ENCODE data around the gene CPNE7. TPM values are rescaled to one million over a fixed set of nuclear protein-coding genes. Genes with fewer than 3 reads are reported as not detected.

CPNE7 gene
- total and polyA plus RNA-seq, 2 of the 13 experiments (the other 11 are each of a cell fraction or from before 2014, with no cell fraction given), result 0.59 TPM; not detected in 1

DNA sequence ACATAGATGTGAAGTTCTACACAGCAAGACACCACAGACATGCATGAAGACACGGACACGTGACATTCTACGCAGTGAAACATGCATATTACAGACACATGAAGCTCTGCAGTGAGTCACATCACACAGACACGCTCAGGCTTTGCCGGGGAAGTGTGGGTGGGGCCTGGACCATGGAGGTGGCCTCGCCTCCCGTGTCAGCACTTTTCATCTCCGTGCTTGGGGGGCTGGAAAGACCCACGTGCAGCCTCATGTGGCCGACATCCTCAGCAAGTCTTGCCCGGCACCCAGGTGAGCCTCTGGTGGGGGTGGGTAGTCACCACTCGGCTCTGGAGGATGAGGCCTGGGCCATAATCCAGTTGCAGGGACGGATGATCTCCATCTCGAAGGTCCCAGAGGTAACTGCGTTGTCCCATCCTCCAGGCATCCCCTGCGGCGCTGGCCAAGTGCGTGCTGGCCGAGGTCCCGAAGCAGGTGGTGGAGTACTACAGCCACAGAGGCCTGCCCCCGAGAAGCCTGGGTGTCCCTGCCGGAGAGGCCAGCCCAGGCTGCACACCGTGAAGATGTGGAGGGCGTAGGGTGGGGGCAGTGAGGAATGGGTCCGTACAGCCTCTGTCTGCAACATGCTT, 20.6 kb downstream of the CPNE7 start (continued):
- no peak for TF ChIP-seq PHF5A (CRISPR knock-in tag; IDR thresholded peaks at IDR 0.05; ENCODE audit: low read depth, unreplicated experiment)

DNA sequence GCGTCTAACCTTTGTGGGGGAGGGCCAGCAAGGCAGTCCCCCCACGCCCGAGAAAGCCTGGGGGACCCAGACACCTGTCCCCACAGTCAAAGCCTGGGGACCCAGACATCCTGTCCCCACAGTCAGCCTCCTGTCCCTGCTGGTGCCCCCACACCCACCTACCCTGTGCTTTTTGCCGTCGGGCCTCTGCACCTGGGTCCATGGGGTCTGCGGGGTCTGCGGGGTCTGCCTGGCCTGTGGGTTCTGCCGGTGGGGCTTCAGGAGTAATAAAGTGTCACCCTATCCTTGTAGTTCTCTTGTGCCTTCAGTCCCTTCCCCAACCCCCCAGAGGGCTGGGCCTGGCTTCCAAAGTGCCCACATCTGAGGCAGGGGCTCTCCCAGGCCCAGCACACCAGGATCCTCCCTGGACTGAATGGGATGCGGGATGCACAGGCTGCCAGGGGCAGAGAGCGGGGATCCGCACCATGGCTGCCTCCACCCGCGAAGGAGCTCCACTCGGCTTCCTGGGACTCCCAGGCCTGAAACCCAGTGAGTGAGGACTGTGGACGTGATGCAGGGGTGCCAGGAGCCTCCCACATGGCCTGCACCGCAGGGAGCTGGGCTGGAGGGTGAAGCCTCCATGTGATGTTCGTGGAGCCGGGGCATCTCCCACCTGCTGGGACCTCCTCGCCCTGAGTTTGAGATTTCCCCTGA, 21.5 kb downstream of the CPNE7 start:
- Histone ChIP-seq H3K4me2 (ENCODE audit: low read depth, low read length) (no peak overlapping the region), H3K27ac (ENCODE audit: extremely low read length, insufficient read depth, low read length) (no peak overlapping the region), H3K4me3 (replicated peaks in 1 of 3; ENCODE audit: insufficient read depth in 1 of 3, low read depth in 2 of 3, low read length in 3 of 3) (no peak overlapping the region), H3K4me1 (ENCODE audit: insufficient read depth, low read length) (peaks cover 10% of the 10 kb centered on the region; the same call in 1 of the 2 replicates), H3K9ac (ENCODE audit: insufficient read depth, low read depth, low read length) (no peak overlapping the region), H3K27me3 (ENCODE audit: control insufficient read depth in 1 of 2, insufficient read depth in 2 of 2, low read length in 2 of 2) (peaks cover 12 to 30% of the 10 kb centered on the region in 2 experiments; a peak in 4 of 5 replicates), H2AFZ (ENCODE audit: low read length) (no peak overlapping the region), H3K36me3 (replicated peaks in 1 of 2; ENCODE audit: control insufficient read depth in 1 of 2, insufficient read depth in 2 of 2, low read length in 2 of 2) (no peaks in the 10 kb centered on the region), H3K79me2 (ENCODE audit: insufficient read depth, low read length) (no peaks in the 10 kb centered on the region), H3K9me3 (ENCODE audit: low read length) (no peaks in the 10 kb centered on the region), H4K20me1 (ENCODE audit: insufficient read depth, low read length) (no peaks in the 10 kb centered on the region)
- BruUV-seq (replicated peaks), result no TSS peak
- ATAC-seq (no peak; the same call in 2 of the 3 replicates), DNase-seq (ENCODE audit: low spot score) (no peak), FAIRE-seq (no peak)
- CTCF ChIA-PET (ENCODE audit: low intra/inter-chr PET ratio, low total read pairs), result no interaction called here
- POLR2A ChIA-PET, result no interaction called here
- in situ Hi-C loops (cut with HindIII; ENCODE audit: extremely low pct_ligation_motif_present, low pct_unique_long_range_greater_than_20kb) (no loop called here), intact Hi-C loops (cut with micrococcal nuclease; ENCODE audit: unreplicated experiment) (no loop called here)
- 51% methylated on average over 8 of the region's 19 CpGs for WGBS (ENCODE audit: low lambda C conversion rate)
- TF ChIP-seq ZNF383 (CRISPR knock-in tag; IDR thresholded peaks at IDR 0.05; ENCODE audit: borderline replicate concordance), result no peak
- TF ChIP-seq ARHGAP35 (CRISPR knock-in tag; IDR thresholded peaks at IDR 0.05; ENCODE audit: borderline replicate concordance), result no peak
- no peak for TF ChIP-seq MTA3 (CRISPR knock-in tag; IDR thresholded peaks at IDR 0.05)
- no peak for TF ChIP-seq BHLHE40 (IDR thresholded peaks at IDR 0.05; ENCODE audit: low read length)
- TF ChIP-seq ZNF20 (CRISPR knock-in tag; IDR thresholded peaks at IDR 0.05), result no peak
- no peak for TF ChIP-seq DR1 (CRISPR knock-in tag; IDR thresholded peaks at IDR 0.05)
- TF ChIP-seq ZFP1 (CRISPR knock-in tag; IDR thresholded peaks at IDR 0.05), result no peak
- no peak for TF ChIP-seq ZSCAN31 (CRISPR knock-in tag; IDR thresholded peaks at IDR 0.05; ENCODE audit: low read depth)
- TF ChIP-seq PCBP1 (IDR thresholded peaks at IDR 0.05; ENCODE audit: borderline replicate concordance, low read depth, low read length), result no peak
- TF ChIP-seq MEF2D (CRISPR knock-in tag; IDR thresholded peaks at IDR 0.05), result no peak
- no peak for TF ChIP-seq ELF1 (CRISPR knock-in tag; IDR thresholded peaks at IDR 0.05)
- TF ChIP-seq TMF1 (CRISPR knock-in tag; IDR thresholded peaks at IDR 0.05; ENCODE audit: low read depth), result no peak
- TF ChIP-seq, protein P1, sequence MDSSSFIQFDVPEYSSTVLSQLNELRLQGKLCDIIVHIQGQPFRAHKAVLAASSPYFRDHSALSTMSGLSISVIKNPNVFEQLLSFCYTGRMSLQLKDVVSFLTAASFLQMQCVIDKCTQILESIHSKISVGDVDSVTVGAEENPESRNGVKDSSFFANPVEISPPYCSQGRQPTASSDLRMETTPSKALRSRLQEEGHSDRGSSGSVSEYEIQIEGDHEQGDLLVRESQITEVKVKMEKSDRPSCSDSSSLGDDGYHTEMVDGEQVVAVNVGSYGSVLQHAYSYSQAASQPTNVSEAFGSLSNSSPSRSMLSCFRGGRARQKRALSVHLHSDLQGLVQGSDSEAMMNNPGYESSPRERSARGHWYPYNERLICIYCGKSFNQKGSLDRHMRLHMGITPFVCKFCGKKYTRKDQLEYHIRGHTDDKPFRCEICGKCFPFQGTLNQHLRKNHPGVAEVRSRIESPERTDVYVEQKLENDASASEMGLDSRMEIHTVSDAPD (CRISPR knock-in tag; IDR thresholded peaks at IDR 0.05), result no peak
- no peak for TF ChIP-seq SYNCRIP (IDR thresholded peaks at IDR 0.05; ENCODE audit: insufficient read depth, low read depth, low read length)
- TF ChIP-seq ZNF496 (CRISPR knock-in tag; IDR thresholded peaks at IDR 0.05; ENCODE audit: insufficient replicate concordance), result no peak
- TF ChIP-seq ZNF180 (CRISPR knock-in tag; IDR thresholded peaks at IDR 0.05; ENCODE audit: borderline replicate concordance, low read depth), result no peak
- TF ChIP-seq, protein P2, sequence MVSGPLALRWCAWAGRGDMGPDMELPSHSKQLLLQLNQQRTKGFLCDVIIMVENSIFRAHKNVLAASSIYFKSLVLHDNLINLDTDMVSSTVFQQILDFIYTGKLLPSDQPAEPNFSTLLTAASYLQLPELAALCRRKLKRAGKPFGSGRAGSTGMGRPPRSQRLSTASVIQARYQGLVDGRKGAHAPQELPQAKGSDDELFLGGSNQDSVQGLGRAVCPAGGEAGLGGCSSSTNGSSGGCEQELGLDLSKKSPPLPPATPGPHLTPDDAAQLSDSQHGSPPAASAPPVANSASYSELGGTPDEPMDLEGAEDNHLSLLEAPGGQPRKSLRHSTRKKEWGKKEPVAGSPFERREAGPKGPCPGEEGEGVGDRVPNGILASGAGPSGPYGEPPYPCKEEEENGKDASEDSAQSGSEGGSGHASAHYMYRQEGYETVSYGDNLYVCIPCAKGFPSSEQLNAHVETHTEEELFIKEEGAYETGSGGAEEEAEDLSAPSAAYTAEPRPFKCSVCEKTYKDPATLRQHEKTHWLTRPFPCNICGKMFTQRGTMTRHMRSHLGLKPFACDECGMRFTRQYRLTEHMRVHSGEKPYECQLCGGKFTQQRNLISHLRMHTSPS (CRISPR knock-in tag; IDR thresholded peaks at IDR 0.05; ENCODE audit: low read depth), result no peak

Measured in HepG2 (cell line).